ENCODE results near the gene MAEA. TPM values are rescaled to one million over a fixed set of nuclear protein-coding genes. Genes with fewer than 3 reads are reported as not detected.

MAEA gene
- total RNA-seq, 1 donor from 2014 or later = 38.2 TPM

- Histone ChIP-seq H3K27ac (no peak overlapping the region), H3K36me3 (no peaks in the 10 kb centered on the region), H2AFZ (replicated peaks) (no peak overlapping the region), H3K9ac (no peak overlapping the region), H4K20me1 (ENCODE audit: low read depth) (no peaks in the 10 kb centered on the region), H3K4me1 (no peaks in the 10 kb centered on the region), H3K9me3 (ENCODE audit: low read depth) (no peaks in the 10 kb centered on the region), H3K27me3 (no peaks in the 10 kb centered on the region), H3K4me3 (no peak overlapping the region), H3F3A (ENCODE audit: low read depth) (no peaks in the 10 kb centered on the region), H3K4me2 (no peak overlapping the region), H3K79me2 (ENCODE audit: low read depth) (peaks cover 5% of the 10 kb centered on the region)
- Mint-ChIP-seq H3K27ac (no peak overlapping the region), H3K36me3 (peaks cover 39% of the 10 kb centered on the region), H3K4me1 (no peaks in the 10 kb centered on the region), H3K27me3 (ENCODE audit: insufficient read depth, low read depth) (peaks cover 9% of the 10 kb centered on the region), H3K4me3 (no peak overlapping the region), H3K9me3 (no peaks in the 10 kb centered on the region)
- no peak for TF ChIP-seq EZH2phosphoT487 (IDR thresholded peaks at IDR 0.05)
- no peak for TF ChIP-seq CTCF (IDR thresholded peaks at IDR 0.05)
- no peak for TF ChIP-seq EZH2 (IDR thresholded peaks at IDR 0.05)
- no peak for DNase-seq (ENCODE audit: low spot score)
Observed at GRCh38 chr4:1317177-1318045, 27.7 kb downstream of the MAEA start.

GRCh38 chr4:1318046-1318375 is 28.3 kb downstream of the MAEA start:
- Histone ChIP-seq H3K36me3 (no peaks in the 10 kb centered on the region), H2AFZ (replicated peaks) (no peak overlapping the region), H3K4me1 (no peaks in the 10 kb centered on the region), H3K9ac (no peak overlapping the region), H3K9me3 (ENCODE audit: low read depth) (no peaks in the 10 kb centered on the region), H3K4me3 (no peak overlapping the region), H3K27me3 (no peaks in the 10 kb centered on the region), H3K79me2 (ENCODE audit: low read depth) (no peaks in the 10 kb centered on the region), H4K20me1 (ENCODE audit: low read depth) (no peaks in the 10 kb centered on the region), H3K27ac (no peak overlapping the region), H3K4me2 (no peak overlapping the region), H3F3A (ENCODE audit: low read depth) (no peaks in the 10 kb centered on the region)
- no peaks in the 10 kb centered on the region for H3K4me1 Mint-ChIP-seq
- H3K27me3 Mint-ChIP-seq (ENCODE audit: insufficient read depth, low read depth) = peaks cover 9% of the 10 kb centered on the region
- peak overlapping the region; percentile 51 for H3K4me3 Mint-ChIP-seq
- H3K27ac Mint-ChIP-seq = no peak overlapping the region
- peaks cover 33% of the 10 kb centered on the region for H3K36me3 Mint-ChIP-seq
- TF ChIP-seq EZH2phosphoT487 (IDR thresholded peaks at IDR 0.05) = no peak
- no peak for TF ChIP-seq EZH2 (IDR thresholded peaks at IDR 0.05)
- no peak for TF ChIP-seq CTCF (IDR thresholded peaks at IDR 0.05)
- H3K9me3 Mint-ChIP-seq = no peaks in the 10 kb centered on the region
- DNase-seq (ENCODE audit: low spot score) = no peak

- H3K4me3 ChIP-seq = no peak overlapping the region
- H3K9me3 Mint-ChIP-seq = no peaks in the 10 kb centered on the region
- no peaks in the 10 kb centered on the region for H4K20me1 ChIP-seq (ENCODE audit: low read depth)
- no peaks in the 10 kb centered on the region for H3K9me3 ChIP-seq (ENCODE audit: low read depth)
- H2AFZ ChIP-seq (replicated peaks) = no peak overlapping the region
- no peak overlapping the region for H3K9ac ChIP-seq
- no peaks in the 10 kb centered on the region for H3F3A ChIP-seq (ENCODE audit: low read depth)
- no peaks in the 10 kb centered on the region for H3K4me1 Mint-ChIP-seq
- H3K4me1 ChIP-seq = no peaks in the 10 kb centered on the region
- DNase-seq (ENCODE audit: low spot score) = peak; percentile 28
- peak overlapping the region; percentile 51 for H3K4me3 Mint-ChIP-seq
- no peaks in the 10 kb centered on the region for H3K79me2 ChIP-seq (ENCODE audit: low read depth)
- H3K27ac Mint-ChIP-seq = no peak overlapping the region
- no peaks in the 10 kb centered on the region for H3K36me3 ChIP-seq
- TF ChIP-seq EZH2 (IDR thresholded peaks at IDR 0.05) (no peak), EZH2phosphoT487 (IDR thresholded peaks at IDR 0.05) (no peak), CTCF (IDR thresholded peaks at IDR 0.05) (peak; percentile 57)
- no peak overlapping the region for H3K27ac ChIP-seq
- H3K4me2 ChIP-seq = no peak overlapping the region
- H3K27me3 ChIP-seq = no peaks in the 10 kb centered on the region
- peaks cover 30% of the 10 kb centered on the region for H3K36me3 Mint-ChIP-seq
- H3K27me3 Mint-ChIP-seq (ENCODE audit: insufficient read depth, low read depth) = peaks cover 9% of the 10 kb centered on the region
Observed at GRCh38 chr4:1318488-1319213, 29.0 kb downstream of the MAEA start.
